Hepatocyte (in vitro differentiated cells): Measurements from ENCODE around the gene TAPT1. TPM values are rescaled to one million over a fixed set of nuclear protein-coding genes. Genes with fewer than 3 reads are reported as not detected.
A peak's percentile ranks its signal among the peaks of the same experiment; 100 is the strongest.

Experiments used
- DNase-seq: peaks from one replicate; pipeline ENCODE4 v3.0.0-alpha.2; 2016; ENCODE audit warnings: low spot score
- H2AFZ ChIP-seq: fragments of 200-600 bp; sonication (generic); 2 replicates; pipeline ENCODE4 v1.6.0; 2016; ENCODE audit warnings: antibody characterized with exemption, mild to moderate bottlenecking
- H3K27ac ChIP-seq: fragments of 200-600 bp; sonication (generic); 2 replicates; pipeline ENCODE4 v1.5.1; 2016; ENCODE audit warnings: mild to moderate bottlenecking
- H3K27me3 ChIP-seq: fragments of 200-600 bp; sonication (generic); 2 replicates; pipeline ENCODE4 v1.6.1; 2016
- H3K36me3 ChIP-seq: fragments of 200-600 bp; sonication (generic); replicated peaks from 2 replicates; pipeline ENCODE4 v1.5.1; 2016; ENCODE audit warnings: low read depth; ENCODE audit not compliant: insufficient read depth
- H3K4me1 ChIP-seq: fragments of 200-600 bp; sonication (generic); 2 replicates; pipeline ENCODE4 v1.5.1; 2016; ENCODE audit warnings: mild to moderate bottlenecking, moderate library complexity; ENCODE audit not compliant: insufficient read depth
- H3K4me2 ChIP-seq: fragments of 200-600 bp; sonication (generic); 2 replicates; pipeline ENCODE4 v1.6.0; 2016
- H3K4me3 ChIP-seq: fragments of 200-600 bp; sonication (generic); 2 replicates; pipeline ENCODE4 v1.5.1; 2016; ENCODE audit warnings: mild to moderate bottlenecking
- H3K79me2 ChIP-seq: fragments of 200-600 bp; sonication (generic); 2 replicates; pipeline ENCODE4 v1.6.0; 2017; ENCODE audit warnings: mild to moderate bottlenecking
- H3K9me2 ChIP-seq: fragments of 200-600 bp; sonication (generic); replicated peaks from 2 replicates; pipeline ENCODE4 v1.6.0; 2017; ENCODE audit warnings: mild to moderate bottlenecking; ENCODE audit not compliant: insufficient read depth
- H3K9me3 ChIP-seq: fragments of 200-600 bp; sonication (generic); 2 replicates; pipeline ENCODE4 v1.5.1; 2016; ENCODE audit warnings: low read depth, mild to moderate bottlenecking
- H4K20me1 ChIP-seq: fragments of 200-600 bp; sonication (generic); 2 replicates; pipeline ENCODE4 v1.6.0; 2016; ENCODE audit warnings: mild to moderate bottlenecking; ENCODE audit not compliant: insufficient read depth, poor library complexity, severe bottlenecking
- CTCF ChIP-seq: fragments of 200-600 bp; sonication (generic); IDR thresholded peaks from 2 replicates; pipeline ENCODE4 v1.5.1; 2016; ENCODE audit warnings: antibody characterized with exemption, mild to moderate bottlenecking; ENCODE audit not compliant: poor library complexity
- EZH2 ChIP-seq: fragments of 200-600 bp; sonication (generic); IDR thresholded peaks from 2 replicates; pipeline ENCODE4 v1.6.1; 2016; ENCODE audit warnings: antibody characterized with exemption, mild to moderate bottlenecking, borderline replicate concordance
- EZH2phosphoT487 ChIP-seq: fragments of 200-600 bp; sonication (generic); IDR thresholded peaks from one replicate; pipeline ENCODE4 v1.6.1; 2018; ENCODE audit warnings: antibody characterized with exemption, mild to moderate bottlenecking, low read depth, moderate library complexity; ENCODE audit not compliant: unreplicated experiment, severe bottlenecking
- WGBS: methylation state at CpG from one replicate; pipeline ENCODE4 v1.1.6; 2016; ENCODE audit warnings: low lambda C conversion rate; ENCODE audit errors: missing lambda C conversion rate; 5-methylcytosine and 5-hydroxymethylcytosine counted together
- polyA plus RNA-seq: library from polyadenylated mRNA; unstranded; fragments of >200 nt; fragmentation: Nextera tagmentation; extraction: Ambion mirVana; gene quantifications from 2 replicates; pipeline ENCODE4 v1.2.1, GENCODE V29; 2016
- total RNA-seq: library from RNA; depleted of rRNA; stranded (reverse); fragments of >200 nt; gene quantifications from 2 replicates; pipeline ENCODE4 v1.2.3, GENCODE V29; 2014

TAPT1 gene
- total and polyA plus RNA-seq, 2 experiments from 2014 or later, result 12.9 to 19.3 TPM

GRCh38 chr4:16136311-16136710 is 90.0 kb downstream of the TAPT1 start:
- Histone ChIP-seq H3K27me3 (no peaks in the 10 kb centered on the region), H3K4me2 (no peak overlapping the region), H2AFZ (no peak overlapping the region), H3K79me2 (no peaks in the 10 kb centered on the region), H3K9me2 (no peaks in the 10 kb centered on the region), H3K4me3 (no peak overlapping the region), H3K27ac (no peak overlapping the region), H3K36me3 (no peaks in the 10 kb centered on the region), H3K9me3 (no peaks in the 10 kb centered on the region), H4K20me1 (no peaks in the 10 kb centered on the region), H3K4me1 (peaks cover 11% of the 10 kb centered on the region)
- DNase-seq, result no peak
- TF ChIP-seq EZH2phosphoT487 (no peak), CTCF (no peak), EZH2 (no peak)
- 33% methylated on average over 1 of the region's 1 CpG for WGBS

- Histone ChIP-seq H3K27me3 (no peaks in the 10 kb centered on the region), H3K27ac (no peak overlapping the region), H3K4me1 (peaks cover 16% of the 10 kb centered on the region), H3K36me3 (no peaks in the 10 kb centered on the region), H3K79me2 (no peaks in the 10 kb centered on the region), H3K9me3 (no peaks in the 10 kb centered on the region), H2AFZ (no peak overlapping the region), H3K4me2 (no peak overlapping the region), H4K20me1 (no peaks in the 10 kb centered on the region), H3K9me2 (no peaks in the 10 kb centered on the region), H3K4me3 (no peak overlapping the region)
- DNase-seq, result no peak
- WGBS, result 58% methylated on average over 1 of the region's 1 CpG
- TF ChIP-seq CTCF, result no peak
- no peak for TF ChIP-seq EZH2
- TF ChIP-seq EZH2phosphoT487, result no peak
Observed at GRCh38 chr4:16133406-16133805, 92.9 kb downstream of the TAPT1 start.

GRCh38 chr4:16131293-16131692 is 95.0 kb downstream of the TAPT1 start:
- Histone ChIP-seq H3K27me3 (no peaks in the 10 kb centered on the region), H3K4me1 (peaks cover 16% of the 10 kb centered on the region), H3K9me2 (no peaks in the 10 kb centered on the region), H4K20me1 (no peaks in the 10 kb centered on the region), H3K79me2 (no peaks in the 10 kb centered on the region), H3K4me3 (no peak overlapping the region), H3K9me3 (no peaks in the 10 kb centered on the region), H3K36me3 (no peaks in the 10 kb centered on the region), H3K4me2 (no peak overlapping the region), H3K27ac (no peak overlapping the region), H2AFZ (no peak overlapping the region)
- 96% methylated on average over 1 of the region's 1 CpG for WGBS
- TF ChIP-seq CTCF, result no peak
- TF ChIP-seq EZH2phosphoT487, result no peak
- TF ChIP-seq EZH2, result no peak
- no peak for DNase-seq

- H3K27me3 ChIP-seq, result no peaks in the 10 kb centered on the region
- H3K4me2 ChIP-seq, result peak overlapping the region; percentile 28
- H3K9me3 ChIP-seq, result no peaks in the 10 kb centered on the region
- no peak overlapping the region for H3K4me3 ChIP-seq
- no peaks in the 10 kb centered on the region for H3K9me2 ChIP-seq
- no peak for TF ChIP-seq EZH2phosphoT487
- TF ChIP-seq CTCF, result no peak
- TF ChIP-seq EZH2, result no peak
- peaks cover 16% of the 10 kb centered on the region for H3K4me1 ChIP-seq
- DNase-seq, result peak; percentile 23
- no peaks in the 10 kb centered on the region for H3K79me2 ChIP-seq
- H3K27ac ChIP-seq, result no peak overlapping the region
- 12% methylated on average over 1 of the region's 1 CpG for WGBS
- H4K20me1 ChIP-seq, result no peaks in the 10 kb centered on the region
- H3K36me3 ChIP-seq, result no peaks in the 10 kb centered on the region
- H2AFZ ChIP-seq, result no peak overlapping the region
Observed at GRCh38 chr4:16129336-16129735, 96.9 kb downstream of the TAPT1 start.
